GM10248 (cell line): ENCODE results near the gene SLC7A8.

Experiments used
- CTCF ChIA-PET: fragments of 300-600 bp; sonication (Branson Sonifier 250); formaldehyde crosslinking; extraction: SDS; loops from one replicate; lab custom pipeline; 2021; ENCODE audit warnings: antibody characterized with exemption; lab: Yijun Ruan, JAX
- POLR2A ChIA-PET: fragments of 350-650 bp; sonication (Branson Sonifier 250); formaldehyde crosslinking; extraction: SDS; loops from one replicate; lab custom pipeline; 2020; ENCODE audit warnings: antibody characterized with exemption; lab: Yijun Ruan, JAX
- DNase-seq: peaks from one replicate; pipeline ENCODE4 v3.0.0; 2012; ENCODE audit errors: extremely low spot score
- TF ChIP-seq, protein P1 (sequence below): IDR thresholded peaks from 2 replicates; pipeline ENCODE4 v1.5.1; 2012; ENCODE audit warnings: mild to moderate bottlenecking, low read depth; ENCODE audit errors: extremely low read depth, missing control alignments, control extremely low read depth

The SLC7A8 gene

DNA sequence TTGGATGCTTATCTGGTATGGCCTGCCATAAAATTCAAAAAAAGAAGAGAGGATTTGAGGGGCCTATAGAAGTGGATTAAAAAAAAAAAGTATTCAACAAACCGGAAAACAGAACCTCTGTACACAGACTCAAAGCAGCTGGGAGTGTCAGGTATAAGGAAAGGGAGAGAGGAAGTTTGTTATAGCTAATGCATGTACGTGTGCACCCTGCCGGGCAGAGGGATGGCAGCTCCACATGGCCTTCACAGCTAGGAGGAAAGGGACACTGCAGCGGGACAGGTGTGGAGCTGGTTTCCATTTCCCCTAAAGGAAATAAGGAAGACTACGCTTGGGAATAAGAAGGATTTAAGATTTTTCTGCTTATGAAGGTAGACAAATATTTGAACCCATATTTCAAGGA is 21.5 kb downstream of the SLC7A8 start:
- TF ChIP-seq, protein P1, sequence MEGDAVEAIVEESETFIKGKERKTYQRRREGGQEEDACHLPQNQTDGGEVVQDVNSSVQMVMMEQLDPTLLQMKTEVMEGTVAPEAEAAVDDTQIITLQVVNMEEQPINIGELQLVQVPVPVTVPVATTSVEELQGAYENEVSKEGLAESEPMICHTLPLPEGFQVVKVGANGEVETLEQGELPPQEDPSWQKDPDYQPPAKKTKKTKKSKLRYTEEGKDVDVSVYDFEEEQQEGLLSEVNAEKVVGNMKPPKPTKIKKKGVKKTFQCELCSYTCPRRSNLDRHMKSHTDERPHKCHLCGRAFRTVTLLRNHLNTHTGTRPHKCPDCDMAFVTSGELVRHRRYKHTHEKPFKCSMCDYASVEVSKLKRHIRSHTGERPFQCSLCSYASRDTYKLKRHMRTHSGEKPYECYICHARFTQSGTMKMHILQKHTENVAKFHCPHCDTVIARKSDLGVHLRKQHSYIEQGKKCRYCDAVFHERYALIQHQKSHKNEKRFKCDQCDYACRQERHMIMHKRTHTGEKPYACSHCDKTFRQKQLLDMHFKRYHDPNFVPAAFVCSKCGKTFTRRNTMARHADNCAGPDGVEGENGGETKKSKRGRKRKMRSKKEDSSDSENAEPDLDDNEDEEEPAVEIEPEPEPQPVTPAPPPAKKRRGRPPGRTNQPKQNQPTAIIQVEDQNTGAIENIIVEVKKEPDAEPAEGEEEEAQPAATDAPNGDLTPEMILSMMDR: no peak
- ChIA-PET POLR2A (no interaction called here), CTCF (interaction anchor here (1.2 to 1.5 kb wide), 5 partner anchors 16 to 42 kb away, joined by 3 to 4 read pairs (median 3); no protein-coding TSS in a partner anchor)
- no peak for DNase-seq

DNA sequence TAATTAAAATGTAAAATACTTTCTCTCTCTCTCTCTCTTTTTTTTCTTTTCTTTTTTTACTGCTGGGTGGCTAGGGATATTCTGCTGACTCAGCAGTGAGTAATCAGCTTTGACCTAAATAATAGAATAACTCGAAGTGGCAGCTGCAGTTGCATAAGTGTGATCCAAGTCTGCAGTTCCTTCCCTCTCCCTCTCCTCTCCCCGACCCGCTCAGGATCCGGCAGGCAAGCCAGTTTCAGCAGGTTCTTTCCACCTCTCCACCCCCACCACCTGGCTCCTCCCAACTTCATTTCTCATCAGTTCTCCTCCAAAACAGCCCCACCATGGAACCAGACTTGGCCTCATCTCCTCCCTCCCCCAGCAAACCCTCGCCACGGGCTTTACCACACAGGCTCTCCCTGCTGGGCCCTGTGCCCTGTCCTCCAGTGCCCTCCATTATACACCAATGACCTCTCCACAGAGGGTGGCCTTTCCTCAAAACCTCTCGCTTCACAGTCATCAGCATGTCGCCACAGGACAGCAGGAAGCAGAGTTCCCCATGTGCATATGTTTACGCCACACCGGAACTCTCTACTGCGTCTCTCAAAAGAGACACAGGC is 22.4 kb downstream of the SLC7A8 start:
- POLR2A ChIA-PET: no interaction called here
- DNase-seq: no peak
- TF ChIP-seq, protein P1: no peak
- CTCF ChIA-PET: interaction anchor here (1.3 kb wide), 1 partner anchor 40 kb away, joined by 3 read pairs; no protein-coding TSS in a partner anchor

DNA sequence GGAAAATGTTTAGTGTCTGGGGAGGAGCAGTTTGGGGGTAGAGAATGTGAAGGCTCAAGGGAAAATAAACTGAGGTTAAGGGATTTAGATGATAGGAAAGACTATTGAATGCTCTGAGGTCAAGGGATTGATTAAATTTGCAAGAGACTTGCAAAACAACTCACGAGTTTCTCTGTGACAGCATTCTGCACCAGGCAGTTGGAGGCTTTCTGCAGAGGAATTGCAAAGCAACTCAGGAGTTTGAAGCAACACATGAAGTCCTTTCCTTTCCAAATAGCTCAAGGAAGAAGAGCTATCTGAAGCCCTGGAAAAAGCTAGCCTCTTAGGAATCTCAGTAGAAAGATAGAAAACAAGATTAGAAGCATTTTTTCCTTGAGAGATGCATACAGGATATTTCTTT is 23.9 kb downstream of the SLC7A8 start:
- CTCF ChIA-PET: interaction anchor here (0.7 to 1.3 kb wide), 2 partner anchors 10 to 39 kb away, joined by 3 to 4 read pairs; no protein-coding TSS in a partner anchor
- DNase-seq: no peak
- POLR2A ChIA-PET: no interaction called here
- TF ChIP-seq, protein P1: no peak

DNA sequence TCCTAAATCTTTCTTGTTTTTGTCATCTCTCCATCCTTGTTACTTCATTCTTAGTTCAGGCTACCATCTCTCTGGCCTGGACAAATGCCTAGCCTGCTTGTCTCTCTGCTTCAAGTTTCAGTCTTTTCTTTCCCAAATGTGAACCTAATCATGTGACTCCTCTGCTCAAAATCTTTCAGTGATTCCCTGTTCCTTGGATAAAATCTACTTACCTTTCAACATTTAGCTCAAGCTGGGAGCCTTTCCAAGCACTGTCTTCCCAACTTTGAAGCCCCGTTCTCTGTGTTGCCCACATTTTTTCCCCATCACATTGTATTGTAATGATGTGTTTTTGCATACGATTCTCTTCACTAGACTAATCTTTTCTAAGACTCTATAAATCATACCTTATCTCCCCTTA is 24.7 kb downstream of the SLC7A8 start:
- CTCF ChIA-PET: interaction anchor here (1.3 to 2.6 kb wide), 2 partner anchors 37 to 38 kb away, joined by 4 to 8 read pairs; no protein-coding TSS in a partner anchor
- POLR2A ChIA-PET: no interaction called here
- TF ChIP-seq, protein P1: no peak
- DNase-seq: no peak

- ChIA-PET CTCF (interaction anchor here (1.0 to 1.2 kb wide), 3 partner anchors 8 to 36 kb away, joined by 3 to 4 read pairs (median 3); partner anchors contain the start of gene CEBPE), POLR2A (no interaction called here)
- TF ChIP-seq, protein P1: no peak
- no peak for DNase-seq
Measured at GRCh38 chr14:23154964-23155587, 28.4 kb downstream of the SLC7A8 start.

GRCh38 chr14:23153851-23154796 is 29.3 kb downstream of the SLC7A8 start:
- TF ChIP-seq, protein P1: no peak
- CTCF ChIA-PET: no interaction called here
- no peak for DNase-seq
- POLR2A ChIA-PET: no interaction called here
